Peyer's patch (tissue), 4 donors: ENCODE data around the gene RAB11FIP4. TPM values are rescaled to one million over a fixed set of nuclear protein-coding genes. Genes with fewer than 3 reads are reported as not detected.

Experiments
- DNase-seq, 3 donors: peaks; one replicate each; pipeline ENCODE4 v3.0.0-alpha.2; 2017 to 2019
- H3K27ac ChIP-seq, 4 donors: fragments of 200-600 bp; sonication (generic); one replicate each; pipeline ENCODE4 v1.5.1; 2016 to 2019
- H3K27me3 ChIP-seq, 2 donors: fragments of 200-600 bp; sonication (generic); one replicate each; pipeline ENCODE4 v1.5.1; 2019
- H3K36me3 ChIP-seq, 3 donors: fragments of 200-600 bp; sonication (generic); one replicate each; pipeline ENCODE4 v1.5.1; 2016 to 2019
- H3K4me1 ChIP-seq, 4 donors: fragments of 200-600 bp; sonication (generic); one replicate each; pipeline ENCODE4 v1.5.1; 2016 to 2019
- H3K4me3 ChIP-seq, 4 donors: fragments of 200-600 bp; sonication (generic); 1 replicate in 3 of 4; 2 replicates in 1 of 4; pipeline ENCODE4 v1.5.1; 2016 to 2019; ENCODE audit warnings: mild to moderate bottlenecking in 1 of 4
- H3K9me3 ChIP-seq, 4 donors: fragments of 200-600 bp; sonication (generic); one replicate each; pipeline ENCODE4 v1.5.1; 2016 to 2019; ENCODE audit warnings: mild to moderate bottlenecking in 1 of 4
- CTCF ChIP-seq, 6 experiments: fragments of 450-650 bp in 4 of 6; fragments of 200-600 bp in 2 of 6; sonication (generic) in 1 of 6; IDR thresholded peaks; one replicate each; pipeline ENCODE4 v1.5.1; 2017 to 2019; ENCODE audit warnings: antibody characterized with exemption in 6 of 6, mild to moderate bottlenecking in 3 of 6, moderate library complexity in 1 of 6
- POLR2A ChIP-seq, 2 donors: fragments of 450-650 bp; IDR thresholded peaks; one replicate each; pipeline ENCODE4 v1.5.1; 2017; ENCODE audit warnings: antibody characterized with exemption in 2 of 2, mild to moderate bottlenecking in 2 of 2, moderate library complexity in 2 of 2
- total RNA-seq, 4 donors: library from RNA; depleted of rRNA; stranded (reverse); fragments of >200 nt; gene quantifications; one replicate each; pipeline ENCODE4 v1.1.0, GENCODE V29; 2016

RAB11FIP4 gene
- total RNA-seq, 4 donors from 2014 or later, result 52.8 to 69.3 (median 64.9) TPM

- H3K27me3 ChIP-seq, result no peaks in the 10 kb centered on the region
- no peak for TF ChIP-seq POLR2A (IDR thresholded peaks at IDR 0.05)
- TF ChIP-seq CTCF (IDR thresholded peaks at IDR 0.05), result no peak
- DNase-seq, result no peak
- no peak overlapping the region for H3K4me3 ChIP-seq
- no peak overlapping the region for H3K27ac ChIP-seq
- H3K9me3 ChIP-seq, result no peaks in the 10 kb centered on the region
- H3K4me1 ChIP-seq, result no peaks in the 10 kb centered on the region
- H3K36me3 ChIP-seq, result no peaks in the 10 kb centered on the region
These were observed 27.4 kb downstream of the RAB11FIP4 start for GRCh38 chr17:31418773-31419350.

GRCh38 chr17:31422443-31422842, 31.0 kb downstream of the RAB11FIP4 start:
- Histone ChIP-seq H3K36me3 (no peaks in the 10 kb centered on the region), H3K9me3 (no peaks in the 10 kb centered on the region), H3K27ac (no peak overlapping the region), H3K4me3 (no peak overlapping the region), H3K27me3 (no peaks in the 10 kb centered on the region), H3K4me1 (peaks cover 0 to 10% (median 0%) of the 10 kb centered on the region in 4 donors)
- DNase-seq, result no peak
- TF ChIP-seq POLR2A (IDR thresholded peaks at IDR 0.05), result no peak
- TF ChIP-seq CTCF (IDR thresholded peaks at IDR 0.05), result no peak

- Histone ChIP-seq H3K27me3 (no peaks in the 10 kb centered on the region), H3K36me3 (no peaks in the 10 kb centered on the region), H3K27ac (no peak overlapping the region), H3K4me3 (no peak overlapping the region), H3K9me3 (no peaks in the 10 kb centered on the region), H3K4me1 (peaks cover 0 to 10% (median 0%) of the 10 kb centered on the region in 4 donors)
- TF ChIP-seq CTCF (IDR thresholded peaks at IDR 0.05), result no peak
- TF ChIP-seq POLR2A (IDR thresholded peaks at IDR 0.05), result no peak
- DNase-seq, result no peak
These were observed 33.4 kb downstream of the RAB11FIP4 start for GRCh38 chr17:31424944-31425281.

GRCh38 chr17:31425282-31426040, 34.0 kb downstream of the RAB11FIP4 start:
- Histone ChIP-seq H3K27me3 (no peaks in the 10 kb centered on the region), H3K27ac (no peak overlapping the region), H3K4me1 (peaks cover 0 to 10% (median 0%) of the 10 kb centered on the region in 4 donors), H3K4me3 (no peak overlapping the region), H3K9me3 (no peaks in the 10 kb centered on the region), H3K36me3 (no peaks in the 10 kb centered on the region)
- TF ChIP-seq POLR2A (IDR thresholded peaks at IDR 0.05) (no peak), CTCF (IDR thresholded peaks at IDR 0.05) (no peak)
- no peak for DNase-seq

DNA sequence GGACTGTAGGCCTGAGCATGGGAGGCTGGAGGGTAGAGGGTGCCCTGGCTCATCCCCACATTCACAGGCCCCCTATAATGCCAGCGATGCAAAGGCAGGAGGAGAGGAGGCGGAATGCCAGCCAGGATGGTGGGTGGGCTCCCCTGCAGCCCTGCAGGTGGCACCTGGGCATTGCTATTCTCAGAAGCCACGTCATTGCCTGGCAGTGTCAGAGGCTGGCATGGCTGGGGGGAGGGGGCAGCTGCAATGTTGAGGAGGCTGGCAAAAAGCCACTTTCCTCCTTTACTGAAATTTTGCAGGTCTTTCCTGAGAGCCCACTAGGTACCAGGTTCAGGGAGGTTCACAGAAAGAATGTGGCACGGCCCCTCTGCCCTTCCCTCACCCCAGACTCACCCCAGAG, 36.2 kb downstream of the RAB11FIP4 start:
- DNase-seq, result no peak

More for the DNA sequence above, 36.2 kb downstream of the RAB11FIP4 start:
- H3K27me3 ChIP-seq, result no peaks in the 10 kb centered on the region
- no peak overlapping the region for H3K27ac ChIP-seq
- H3K4me3 ChIP-seq, result no peak overlapping the region
- no peaks in the 10 kb centered on the region for H3K36me3 ChIP-seq
- TF ChIP-seq CTCF (IDR thresholded peaks at IDR 0.05) (no peak), POLR2A (IDR thresholded peaks at IDR 0.05) (no peak)
- H3K9me3 ChIP-seq, result no peaks in the 10 kb centered on the region
- peaks cover 0 to 10% (median 0%) of the 10 kb centered on the region in 4 donors for H3K4me1 ChIP-seq
